ENCODE data around the gene ABCA2. TPM values are rescaled to one million over a fixed set of nuclear protein-coding genes. Genes with fewer than 3 reads are reported as not detected.

ABCA2 gene
- total RNA-seq, 1 donor from 2014 or later: 26.4 TPM

DNA sequence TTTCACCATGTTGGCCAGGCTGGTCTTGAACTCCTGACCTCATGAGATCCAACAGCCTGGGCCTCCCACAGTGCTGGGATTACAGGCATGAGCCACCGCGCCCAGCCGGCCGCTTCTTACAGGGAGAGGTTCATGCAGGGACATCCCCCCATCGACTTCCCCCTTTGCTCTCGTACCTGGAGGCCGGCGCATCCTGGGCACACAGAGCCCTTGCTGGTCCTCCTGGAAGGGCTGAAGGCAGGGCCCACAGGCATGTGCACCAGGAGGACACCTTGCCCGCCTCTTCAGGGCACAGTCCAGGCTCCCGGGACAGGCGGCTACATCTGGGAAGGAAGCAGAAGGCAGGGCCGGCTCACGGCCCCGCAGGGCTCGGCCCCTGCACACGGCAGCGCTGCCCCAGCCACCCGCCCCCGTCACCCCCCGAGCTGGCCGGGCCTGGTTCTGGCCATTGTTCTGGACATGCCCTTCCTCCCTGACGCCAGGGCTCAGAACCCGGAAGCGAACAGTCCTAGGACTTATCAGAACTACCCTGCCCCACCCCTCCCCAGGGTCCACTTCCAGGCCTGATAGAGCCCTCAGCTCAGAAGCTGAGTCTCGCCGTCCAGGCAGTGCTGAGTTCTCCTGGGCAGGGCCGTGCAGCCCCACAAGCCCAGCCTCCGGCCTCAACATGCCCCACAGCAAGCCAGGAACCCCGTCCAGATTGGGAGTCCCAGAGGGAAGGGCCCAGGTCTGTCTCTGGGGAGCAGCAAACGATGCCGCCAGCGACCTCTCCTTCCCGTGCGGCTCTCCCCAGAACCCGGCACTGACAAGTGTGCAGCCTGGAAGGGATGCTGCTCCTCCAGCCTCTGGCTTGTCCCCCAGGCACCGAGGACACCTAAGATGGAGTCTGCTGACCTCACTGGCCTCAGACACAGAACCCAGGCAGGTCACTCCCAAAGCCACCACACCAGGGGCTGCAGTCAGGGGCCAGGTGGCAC lies 15.0 kb upstream of the ABCA2 start:
- Mint-ChIP-seq H3K27me3 (peaks cover 10% of the 10 kb centered on the region), H3K36me3 (ENCODE audit: insufficient read depth) (peaks cover 2% of the 10 kb centered on the region), H3K27ac (no peak overlapping the region), H3K4me3 (ENCODE audit: low read depth) (no peak overlapping the region), H3K4me1 (ENCODE audit: low read depth) (peaks cover 2% of the 10 kb centered on the region), H3K9me3 (ENCODE audit: low read depth) (no peaks in the 10 kb centered on the region)
- TF ChIP-seq, protein P1, sequence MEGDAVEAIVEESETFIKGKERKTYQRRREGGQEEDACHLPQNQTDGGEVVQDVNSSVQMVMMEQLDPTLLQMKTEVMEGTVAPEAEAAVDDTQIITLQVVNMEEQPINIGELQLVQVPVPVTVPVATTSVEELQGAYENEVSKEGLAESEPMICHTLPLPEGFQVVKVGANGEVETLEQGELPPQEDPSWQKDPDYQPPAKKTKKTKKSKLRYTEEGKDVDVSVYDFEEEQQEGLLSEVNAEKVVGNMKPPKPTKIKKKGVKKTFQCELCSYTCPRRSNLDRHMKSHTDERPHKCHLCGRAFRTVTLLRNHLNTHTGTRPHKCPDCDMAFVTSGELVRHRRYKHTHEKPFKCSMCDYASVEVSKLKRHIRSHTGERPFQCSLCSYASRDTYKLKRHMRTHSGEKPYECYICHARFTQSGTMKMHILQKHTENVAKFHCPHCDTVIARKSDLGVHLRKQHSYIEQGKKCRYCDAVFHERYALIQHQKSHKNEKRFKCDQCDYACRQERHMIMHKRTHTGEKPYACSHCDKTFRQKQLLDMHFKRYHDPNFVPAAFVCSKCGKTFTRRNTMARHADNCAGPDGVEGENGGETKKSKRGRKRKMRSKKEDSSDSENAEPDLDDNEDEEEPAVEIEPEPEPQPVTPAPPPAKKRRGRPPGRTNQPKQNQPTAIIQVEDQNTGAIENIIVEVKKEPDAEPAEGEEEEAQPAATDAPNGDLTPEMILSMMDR (IDR thresholded peaks at IDR 0.05; ENCODE audit: unreplicated experiment): no peak
- DNase-seq (ENCODE audit: low spot score, unreplicated experiment): no peak

- no peaks in the 10 kb centered on the region for H3K9me3 Mint-ChIP-seq (ENCODE audit: low read depth)
- TF ChIP-seq, protein P1 (IDR thresholded peaks at IDR 0.05; ENCODE audit: unreplicated experiment): no peak
- no peak overlapping the region for H3K27ac Mint-ChIP-seq
- peaks cover 5% of the 10 kb centered on the region for H3K27me3 Mint-ChIP-seq
- peaks cover 2% of the 10 kb centered on the region for H3K4me1 Mint-ChIP-seq (ENCODE audit: low read depth)
- no peak for DNase-seq (ENCODE audit: low spot score, unreplicated experiment)
- no peak overlapping the region for H3K4me3 Mint-ChIP-seq (ENCODE audit: low read depth)
- H3K36me3 Mint-ChIP-seq (ENCODE audit: insufficient read depth): peaks cover 2% of the 10 kb centered on the region
These were observed 13.1 kb upstream of the ABCA2 start for GRCh38 chr9:137041124-137041523.

DNA sequence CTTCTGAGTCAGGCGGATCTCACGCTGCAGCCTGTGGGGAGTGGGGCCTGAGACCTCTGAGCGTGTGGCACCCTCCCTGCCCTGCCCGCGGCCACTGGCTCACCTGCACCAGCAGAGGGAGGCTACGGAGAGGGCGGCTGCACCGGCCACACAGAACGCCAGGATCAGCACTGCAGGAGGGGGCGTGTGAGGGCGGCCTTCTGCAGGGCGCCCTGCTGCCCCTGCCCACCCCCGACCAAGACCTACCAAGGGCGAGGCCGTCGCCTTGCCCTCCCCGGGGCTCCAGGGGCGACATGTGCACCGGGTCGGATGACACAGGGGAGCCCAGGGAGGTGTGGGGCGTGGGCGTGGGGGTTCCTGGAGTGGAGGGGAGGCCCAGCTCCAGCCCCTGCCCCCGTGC lies 12.5 kb upstream of the ABCA2 start:
- TF ChIP-seq, protein P1 (IDR thresholded peaks at IDR 0.05; ENCODE audit: unreplicated experiment): no peak
- peaks cover 2% of the 10 kb centered on the region for H3K36me3 Mint-ChIP-seq (ENCODE audit: insufficient read depth)
- peaks cover 2% of the 10 kb centered on the region for H3K4me1 Mint-ChIP-seq (ENCODE audit: low read depth)
- H3K27ac Mint-ChIP-seq: no peak overlapping the region
- no peaks in the 10 kb centered on the region for H3K9me3 Mint-ChIP-seq (ENCODE audit: low read depth)
- peaks cover 5% of the 10 kb centered on the region for H3K27me3 Mint-ChIP-seq
- DNase-seq (ENCODE audit: low spot score, unreplicated experiment): no peak
- no peak overlapping the region for H3K4me3 Mint-ChIP-seq (ENCODE audit: low read depth)

DNA sequence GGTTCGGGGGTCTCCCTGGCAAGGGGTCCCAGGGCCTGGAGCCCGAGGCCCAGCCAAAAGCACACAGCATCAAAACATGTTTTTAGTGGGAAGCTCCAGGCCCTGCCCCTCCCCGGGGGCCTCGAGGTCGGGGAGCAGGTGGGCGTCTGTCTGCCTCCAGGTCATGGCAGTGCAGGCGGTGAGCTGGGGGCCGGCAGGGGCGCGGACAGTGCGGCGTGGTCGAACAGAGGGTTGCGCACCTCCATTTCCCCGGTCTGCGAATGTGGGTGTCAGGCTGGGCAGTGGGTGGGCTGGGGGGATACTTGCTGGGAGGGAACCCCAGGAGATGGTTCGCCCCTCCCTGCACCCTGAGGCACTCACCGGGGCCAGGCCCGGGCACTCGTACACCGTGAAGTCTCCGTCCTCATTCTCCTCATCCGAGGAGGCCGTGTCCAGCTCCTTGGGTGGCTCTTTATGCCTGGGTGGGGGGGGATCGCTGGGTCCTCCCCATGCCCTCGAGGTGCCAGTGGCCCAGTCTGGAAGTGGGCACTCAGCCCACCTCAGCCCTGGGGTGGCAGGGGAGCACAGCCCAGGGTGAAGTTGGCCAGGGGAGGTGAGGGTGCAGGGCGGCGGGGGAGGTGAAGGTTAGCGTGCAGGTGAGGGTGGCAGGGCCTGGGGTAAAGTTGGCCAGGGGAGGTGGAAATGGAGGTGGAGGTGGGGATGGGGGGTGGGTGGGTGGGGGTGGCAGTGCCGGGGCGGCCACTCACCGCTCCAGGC lies 11.8 kb upstream of the ABCA2 start:
- Mint-ChIP-seq H3K9me3 (ENCODE audit: low read depth) (no peaks in the 10 kb centered on the region), H3K27me3 (peaks cover 1% of the 10 kb centered on the region), H3K27ac (no peak overlapping the region), H3K36me3 (ENCODE audit: insufficient read depth) (peaks cover 2% of the 10 kb centered on the region), H3K4me3 (ENCODE audit: low read depth) (no peak overlapping the region), H3K4me1 (ENCODE audit: low read depth) (peaks cover under 1% of the 10 kb centered on the region)
- TF ChIP-seq, protein P1 (IDR thresholded peaks at IDR 0.05; ENCODE audit: unreplicated experiment): no peak
- DNase-seq (ENCODE audit: low spot score, unreplicated experiment): no peak

- H3K27me3 Mint-ChIP-seq: no peaks in the 10 kb centered on the region
- no peak overlapping the region for H3K27ac Mint-ChIP-seq
- H3K36me3 Mint-ChIP-seq (ENCODE audit: insufficient read depth): peaks cover 2% of the 10 kb centered on the region
- DNase-seq (ENCODE audit: low spot score, unreplicated experiment): no peak
- TF ChIP-seq, protein P1 (IDR thresholded peaks at IDR 0.05; ENCODE audit: unreplicated experiment): no peak
- H3K9me3 Mint-ChIP-seq (ENCODE audit: low read depth): no peaks in the 10 kb centered on the region
- no peaks in the 10 kb centered on the region for H3K4me1 Mint-ChIP-seq (ENCODE audit: low read depth)
- H3K4me3 Mint-ChIP-seq (ENCODE audit: low read depth): no peak overlapping the region
These were observed 10.9 kb upstream of the ABCA2 start for GRCh38 chr9:137038916-137039315.
